Measurements from ENCODE around the gene RNASEH1.

Gene RNASEH1, protein sequence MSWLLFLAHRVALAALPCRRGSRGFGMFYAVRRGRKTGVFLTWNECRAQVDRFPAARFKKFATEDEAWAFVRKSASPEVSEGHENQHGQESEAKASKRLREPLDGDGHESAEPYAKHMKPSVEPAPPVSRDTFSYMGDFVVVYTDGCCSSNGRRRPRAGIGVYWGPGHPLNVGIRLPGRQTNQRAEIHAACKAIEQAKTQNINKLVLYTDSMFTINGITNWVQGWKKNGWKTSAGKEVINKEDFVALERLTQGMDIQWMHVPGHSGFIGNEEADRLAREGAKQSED

DNA sequence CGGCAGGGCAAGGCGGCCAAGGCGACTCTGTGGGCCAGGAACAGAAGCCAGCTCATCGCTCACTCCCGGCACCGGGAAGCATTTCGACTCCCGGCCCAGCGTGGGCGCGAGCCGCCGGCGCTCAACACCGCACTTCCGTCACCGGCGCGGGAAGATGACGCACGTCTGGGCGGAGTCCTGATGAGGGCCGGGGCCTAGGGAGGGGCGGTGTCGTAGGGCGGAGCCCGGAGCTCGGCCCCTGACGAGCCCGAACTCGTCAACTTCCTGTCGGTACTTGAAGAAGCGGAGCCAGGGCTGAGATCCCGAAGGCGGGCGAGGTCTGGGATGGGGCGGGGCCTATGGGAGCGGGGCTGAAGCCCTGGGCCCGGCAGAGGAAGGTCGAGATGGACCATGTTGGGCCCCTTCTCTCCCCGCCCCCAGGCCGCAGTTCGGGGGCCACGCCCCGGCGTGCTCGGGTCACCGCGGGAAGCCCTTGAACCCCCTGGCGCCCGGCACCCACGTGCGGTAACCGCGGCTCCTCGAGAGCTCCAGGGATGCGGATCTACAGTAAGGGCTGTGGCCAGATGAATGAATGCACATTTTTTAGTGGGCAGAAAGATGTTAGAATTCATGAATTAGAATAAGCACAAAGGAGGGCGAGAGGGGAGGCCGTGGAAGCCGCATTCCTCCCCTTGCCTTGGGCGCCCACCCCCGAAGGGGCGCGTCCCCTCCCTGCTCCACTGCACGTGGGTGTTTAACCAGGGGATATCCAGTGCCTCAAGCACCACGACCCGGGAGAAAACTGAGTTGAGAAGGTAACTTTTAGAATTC, at the start of gene RNASEH1:
RNASEH1 (minus strand) TSS at position 129 of the 810 bp plus-strand sequence; CDS start at position 56, 73 bp downstream.
- peak; percentile 96 for FAIRE-seq
- DNase-seq (ENCODE audit: extremely low spot score, insufficient read length, low read depth) = peak; percentile 99

DNA sequence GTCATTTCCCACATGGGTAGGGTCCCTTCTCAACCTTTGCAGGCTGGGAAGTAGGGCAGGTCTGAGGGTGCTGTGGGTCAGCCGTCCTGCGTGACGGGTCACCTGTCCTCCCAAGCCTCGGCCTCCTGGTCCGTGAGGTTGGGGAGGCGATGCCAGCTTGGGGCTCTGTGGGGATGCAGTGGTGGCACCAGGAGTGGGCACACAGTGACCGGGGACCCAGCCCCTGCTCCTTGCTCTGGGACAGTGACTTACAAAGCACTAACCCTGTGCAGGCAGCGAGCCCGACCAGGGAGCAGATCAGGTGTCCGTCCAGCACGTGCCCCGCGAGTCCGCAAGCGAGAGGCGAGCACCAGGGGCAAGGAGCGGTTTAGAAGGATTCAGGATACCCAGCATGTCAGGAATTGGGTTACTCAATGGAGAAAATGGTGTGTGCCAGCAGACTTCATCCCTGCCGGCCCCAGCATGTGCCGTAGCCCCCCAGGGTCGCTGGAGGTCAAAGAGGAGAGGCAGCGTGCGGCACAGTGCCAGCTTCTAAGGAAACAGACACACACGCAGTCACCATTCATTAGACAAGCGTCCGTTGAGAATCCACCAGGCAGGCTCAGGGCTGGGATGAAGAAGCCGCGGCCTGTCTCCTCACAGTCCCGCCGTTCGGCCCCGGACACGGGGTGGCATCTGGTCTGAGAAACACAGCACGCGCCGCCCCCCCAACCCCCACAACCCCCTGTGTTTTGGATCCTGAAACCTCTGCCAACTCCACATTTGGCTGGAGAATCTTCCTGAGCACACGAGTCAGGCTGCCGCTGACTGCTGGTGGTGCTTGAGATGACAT, 48.5 kb upstream of the RNASEH1 start:
- no peak for DNase-seq (ENCODE audit: extremely low spot score, insufficient read length, low read depth)
- FAIRE-seq = no peak

DNA sequence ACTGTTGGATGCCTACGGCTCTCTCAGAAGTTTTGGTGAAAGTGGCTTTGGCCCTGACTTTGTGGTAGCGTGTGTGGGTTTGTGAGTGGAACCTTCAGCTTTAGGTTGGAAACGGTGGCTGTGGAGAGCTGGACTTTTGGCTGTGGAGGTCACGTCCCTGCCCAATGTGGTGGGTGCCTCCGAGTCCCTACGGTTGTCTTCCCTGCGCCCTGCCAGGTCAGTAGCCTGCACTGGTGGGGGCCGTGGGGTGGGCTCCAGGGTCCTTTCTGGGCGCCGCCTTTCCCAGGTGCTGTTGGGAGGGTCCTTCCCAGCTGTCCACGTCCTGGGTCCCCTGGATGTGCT, 47.9 kb upstream of the RNASEH1 start:
- DNase-seq (ENCODE audit: extremely low spot score, insufficient read length, low read depth) (no peak), FAIRE-seq (no peak)

DNA sequence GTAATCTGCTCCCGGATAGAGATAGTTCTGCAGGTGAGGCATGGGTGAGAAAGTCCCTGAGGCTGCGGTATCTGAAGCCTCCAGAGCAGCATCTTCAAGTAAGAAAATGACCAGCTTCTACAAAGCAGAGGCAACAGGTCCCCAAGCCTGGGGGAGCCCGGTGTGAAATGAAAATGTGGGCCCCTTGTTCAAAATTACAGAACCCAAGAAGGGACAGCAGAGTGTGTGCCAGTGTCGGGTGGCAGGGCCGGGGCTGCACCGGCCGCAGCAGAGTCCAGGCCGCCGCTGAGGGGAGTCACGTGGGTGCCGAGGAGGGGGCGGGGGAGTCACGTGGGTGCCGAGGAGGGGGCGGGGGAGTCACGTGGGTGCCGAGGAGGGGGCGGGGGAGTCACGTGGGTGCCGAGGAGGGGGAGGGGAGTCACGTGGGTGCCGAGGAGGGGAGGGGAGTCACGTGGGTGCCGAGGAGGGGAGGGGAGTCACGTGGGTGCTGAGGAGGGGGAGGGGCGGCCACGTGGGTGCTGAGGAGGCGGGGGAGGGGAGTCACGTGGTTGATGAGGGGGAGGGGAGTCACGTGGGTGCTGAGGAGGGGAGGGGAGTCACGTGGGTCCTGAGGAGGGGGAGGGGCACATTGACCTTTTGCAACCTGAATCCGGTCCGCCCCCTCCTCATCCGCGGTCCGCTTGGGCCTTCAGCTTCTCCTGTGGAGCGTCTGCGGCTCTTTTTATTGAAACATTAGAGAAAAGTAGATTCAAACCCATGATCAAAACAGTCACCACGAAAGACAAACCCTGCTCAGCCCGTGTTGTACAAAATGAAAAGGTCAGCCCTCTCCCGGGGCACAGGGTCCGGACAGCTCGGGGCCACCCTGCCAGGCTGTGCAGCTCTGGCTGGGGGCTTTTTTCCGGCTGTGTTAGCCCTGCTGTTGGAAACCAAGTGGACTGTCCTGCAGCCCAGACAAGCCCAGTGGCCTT, 47.1 kb upstream of the RNASEH1 start:
- FAIRE-seq (peak; percentile 68), DNase-seq (ENCODE audit: extremely low spot score, insufficient read length, low read depth) (peak; percentile 39)

DNA sequence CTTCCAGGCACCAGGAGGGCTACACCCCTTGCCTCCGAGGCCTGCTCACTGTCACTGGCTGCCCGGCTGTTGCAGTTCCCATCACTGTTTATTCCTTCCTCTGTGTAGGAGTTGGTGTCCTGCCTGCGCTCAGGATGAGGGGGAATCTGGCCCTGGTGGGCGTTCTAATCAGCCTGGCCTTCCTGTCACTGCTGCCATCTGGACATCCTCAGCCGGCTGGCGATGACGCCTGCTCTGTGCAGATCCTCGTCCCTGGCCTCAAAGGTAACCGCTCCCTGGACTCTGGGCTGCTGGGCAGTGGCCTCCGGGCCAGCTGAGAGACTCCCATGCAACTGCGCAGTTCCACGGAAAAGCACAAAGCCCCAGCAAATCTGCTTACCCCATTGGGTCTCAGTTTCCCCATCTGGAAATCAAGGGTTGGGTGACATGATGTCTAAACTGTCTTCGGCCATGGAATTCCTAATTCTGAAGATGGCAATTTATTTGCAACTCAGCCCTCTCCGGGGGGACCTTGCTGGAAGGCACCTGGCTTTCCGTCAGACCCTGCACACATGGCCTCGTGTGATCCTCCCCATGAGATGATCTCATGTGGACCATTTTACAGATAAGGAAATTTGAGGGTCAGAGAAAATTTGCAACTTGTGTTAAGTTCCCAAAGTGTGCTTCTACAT, 46.2 kb upstream of the RNASEH1 start:
- DNase-seq (ENCODE audit: extremely low spot score, insufficient read length, low read depth) (no peak), FAIRE-seq (no peak)

DNA sequence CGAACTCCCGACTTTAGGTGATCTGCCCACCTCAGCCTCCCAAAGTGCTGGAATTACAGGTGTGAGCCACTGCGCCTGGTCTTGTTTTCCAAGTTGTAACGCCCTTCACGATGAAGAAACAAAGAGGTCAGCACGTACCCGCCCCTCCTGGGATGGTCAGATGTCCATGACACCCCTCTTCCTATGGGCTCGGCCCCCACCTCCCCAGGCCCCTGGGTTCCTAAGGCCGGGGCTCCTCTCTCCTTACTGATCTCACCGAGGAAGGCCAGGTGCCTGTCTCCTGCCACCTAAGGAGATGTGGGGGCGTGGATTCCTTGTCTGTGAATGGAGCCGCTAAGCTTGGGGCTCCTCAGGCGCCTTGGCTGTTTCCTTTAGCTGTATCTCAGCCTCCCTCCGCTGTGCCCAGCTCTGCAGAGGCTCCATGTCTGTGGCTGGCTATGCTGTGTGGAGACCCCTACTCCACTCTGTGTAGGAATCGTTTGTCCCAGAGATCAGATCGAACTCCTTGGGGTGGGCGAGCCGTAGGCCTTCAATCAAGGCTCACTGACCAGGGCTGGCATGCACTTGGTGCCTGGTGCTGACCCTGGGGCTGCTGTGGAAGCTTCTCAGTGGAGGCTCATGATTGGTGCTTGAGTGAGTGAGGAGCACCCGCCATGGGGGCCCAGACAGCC, 45.5 kb upstream of the RNASEH1 start:
- no peak for DNase-seq (ENCODE audit: extremely low spot score, insufficient read length, low read depth)
- FAIRE-seq = no peak

DNA sequence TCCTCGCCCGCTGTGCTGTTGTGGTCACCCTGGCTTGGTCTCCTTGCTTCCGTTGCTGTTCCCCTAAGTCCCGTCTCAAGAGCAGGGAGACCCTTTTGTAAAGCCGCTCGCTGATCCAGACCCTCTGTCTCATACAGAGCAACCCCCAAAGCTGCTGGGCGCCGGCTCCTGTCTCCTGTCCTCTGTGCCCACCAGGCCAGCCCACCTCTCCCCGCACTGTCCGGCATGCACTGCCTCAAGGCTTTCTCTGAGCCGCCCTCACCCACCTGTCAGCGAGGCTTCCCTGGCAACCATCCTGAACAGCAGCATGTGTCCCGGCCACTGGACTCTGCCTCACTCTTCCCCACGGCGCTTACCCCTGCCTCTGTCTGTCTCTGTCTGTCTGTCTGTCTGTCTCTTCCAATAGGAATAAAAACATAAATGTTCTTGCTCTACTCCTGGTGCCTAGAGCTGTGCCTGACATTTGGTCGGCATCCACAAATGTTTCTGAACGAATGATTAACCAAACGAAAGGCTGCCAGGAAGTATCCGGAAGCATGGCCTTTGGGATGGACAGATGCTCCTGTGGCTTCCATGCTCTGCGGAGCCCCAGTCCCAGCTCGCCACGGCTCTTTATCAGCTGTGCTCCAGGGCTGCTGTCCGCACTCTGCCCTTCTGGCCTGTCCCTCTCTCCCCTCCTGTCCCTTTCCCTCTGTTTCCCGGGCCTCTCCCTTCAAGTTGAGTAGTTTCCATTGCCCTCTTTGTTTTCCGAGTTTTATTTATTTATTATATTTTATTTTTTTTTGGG, 44.6 kb upstream of the RNASEH1 start:
- no peak for DNase-seq (ENCODE audit: extremely low spot score, insufficient read length, low read depth)
- no peak for FAIRE-seq

DNA sequence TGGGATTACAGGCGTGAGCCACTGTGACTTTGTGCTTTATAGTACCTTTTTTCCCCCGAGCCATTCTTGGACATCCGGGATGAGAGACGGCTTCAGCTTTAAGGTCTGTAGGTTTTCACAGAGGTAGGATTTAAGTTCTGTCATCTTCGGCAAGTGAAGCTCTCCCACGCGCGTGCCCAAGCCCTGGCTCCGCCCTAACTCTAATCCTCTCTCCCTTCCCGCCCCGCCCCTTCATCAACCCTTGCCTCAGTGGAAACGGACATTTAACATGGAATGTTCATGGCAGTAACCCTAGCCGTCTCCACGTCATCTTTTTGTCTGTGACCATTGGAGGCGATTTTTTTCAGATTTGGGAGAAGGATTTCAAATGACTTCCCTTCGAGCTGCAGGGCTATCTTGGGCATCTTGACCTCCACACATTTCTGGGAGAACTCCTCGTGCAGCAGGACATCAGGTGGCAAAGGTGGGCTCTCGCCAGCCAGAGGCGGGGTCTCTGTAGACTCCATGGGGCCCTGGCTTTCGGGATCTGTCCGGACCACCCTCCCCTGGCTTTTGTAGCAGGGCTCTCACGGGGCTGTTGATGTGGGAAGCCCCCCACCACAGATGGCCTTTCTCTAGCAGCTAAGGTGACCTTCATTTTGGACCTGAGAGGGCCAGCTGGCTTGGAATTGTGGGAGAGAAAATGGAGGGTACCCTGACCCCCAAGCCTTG, 43.6 kb upstream of the RNASEH1 start:
- DNase-seq (ENCODE audit: extremely low spot score, insufficient read length, low read depth) (no peak), FAIRE-seq (no peak)

DNA sequence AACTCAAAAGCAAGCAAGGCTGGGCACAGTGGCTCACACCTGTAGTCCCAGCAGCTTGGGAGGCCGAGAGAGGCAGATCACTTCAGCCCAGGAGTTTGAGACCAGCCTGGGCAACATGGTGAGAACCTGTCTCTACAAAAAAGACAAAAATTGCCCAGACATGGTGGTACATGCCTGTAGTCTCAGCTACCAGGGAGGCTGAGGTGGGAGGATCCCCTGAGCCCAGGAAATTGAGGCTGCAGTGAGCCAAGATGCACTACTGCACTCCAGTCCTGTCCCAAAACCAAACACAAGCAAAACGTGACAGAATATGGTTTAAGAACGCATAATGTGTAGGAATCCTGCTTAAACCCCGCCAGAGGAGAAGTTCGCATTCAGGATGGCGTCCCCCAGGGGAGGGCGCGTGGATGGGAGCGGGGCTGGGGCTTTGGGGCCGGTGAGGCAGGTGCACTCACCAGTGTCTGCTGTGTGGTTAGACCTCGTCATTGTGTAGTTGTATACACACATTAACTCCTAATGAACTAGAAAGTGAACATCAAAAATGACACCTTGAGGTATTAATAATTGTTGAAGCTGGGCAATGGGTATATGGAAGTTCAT, 42.2 kb upstream of the RNASEH1 start:
- DNase-seq (ENCODE audit: extremely low spot score, insufficient read length, low read depth) (no peak), FAIRE-seq (no peak)

DNA sequence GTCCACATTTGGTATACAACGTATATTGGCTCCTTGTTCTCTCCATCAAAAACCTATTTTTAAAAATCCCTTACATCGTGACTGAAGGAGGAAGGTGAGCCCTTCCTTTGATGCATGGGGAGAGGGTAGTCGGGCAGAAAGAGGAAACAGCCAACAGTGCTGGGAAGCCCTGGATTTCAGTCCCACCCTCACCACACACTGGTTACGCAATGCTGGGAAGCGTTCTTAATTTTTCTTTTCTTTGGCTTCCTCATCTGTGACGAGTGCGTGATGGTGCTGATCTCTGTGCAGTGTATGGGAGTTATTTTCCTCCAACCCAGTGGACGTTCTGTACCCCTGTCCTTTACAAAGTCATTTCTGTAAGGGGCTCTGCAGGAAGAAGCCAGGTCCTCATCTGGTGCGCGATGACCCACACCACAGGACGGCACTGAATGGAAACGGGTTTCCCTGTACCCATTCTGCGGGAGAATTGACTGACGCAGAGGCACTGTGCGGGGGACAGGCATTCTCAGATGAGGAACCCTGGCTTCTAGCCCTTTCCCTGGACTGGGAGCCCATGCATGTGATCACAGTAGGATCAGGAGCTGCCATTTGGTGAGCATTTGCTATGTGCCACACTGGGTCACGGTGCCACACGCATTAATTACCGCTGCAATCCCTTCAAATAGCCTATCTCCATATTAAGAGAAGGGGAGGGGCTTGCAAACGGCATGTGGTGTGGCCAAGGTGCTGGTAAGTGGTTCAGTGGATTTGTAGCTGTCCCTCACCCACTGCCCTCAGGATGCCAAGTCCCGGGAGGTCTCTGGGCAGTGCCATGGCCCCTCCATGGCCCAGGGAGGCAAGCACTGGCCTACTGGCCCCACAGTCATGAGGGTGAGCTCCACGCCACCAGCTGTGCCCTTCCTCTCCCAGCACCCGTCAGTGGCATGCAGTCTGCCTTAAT, 41.0 kb upstream of the RNASEH1 start:
- FAIRE-seq = no peak

DNA sequence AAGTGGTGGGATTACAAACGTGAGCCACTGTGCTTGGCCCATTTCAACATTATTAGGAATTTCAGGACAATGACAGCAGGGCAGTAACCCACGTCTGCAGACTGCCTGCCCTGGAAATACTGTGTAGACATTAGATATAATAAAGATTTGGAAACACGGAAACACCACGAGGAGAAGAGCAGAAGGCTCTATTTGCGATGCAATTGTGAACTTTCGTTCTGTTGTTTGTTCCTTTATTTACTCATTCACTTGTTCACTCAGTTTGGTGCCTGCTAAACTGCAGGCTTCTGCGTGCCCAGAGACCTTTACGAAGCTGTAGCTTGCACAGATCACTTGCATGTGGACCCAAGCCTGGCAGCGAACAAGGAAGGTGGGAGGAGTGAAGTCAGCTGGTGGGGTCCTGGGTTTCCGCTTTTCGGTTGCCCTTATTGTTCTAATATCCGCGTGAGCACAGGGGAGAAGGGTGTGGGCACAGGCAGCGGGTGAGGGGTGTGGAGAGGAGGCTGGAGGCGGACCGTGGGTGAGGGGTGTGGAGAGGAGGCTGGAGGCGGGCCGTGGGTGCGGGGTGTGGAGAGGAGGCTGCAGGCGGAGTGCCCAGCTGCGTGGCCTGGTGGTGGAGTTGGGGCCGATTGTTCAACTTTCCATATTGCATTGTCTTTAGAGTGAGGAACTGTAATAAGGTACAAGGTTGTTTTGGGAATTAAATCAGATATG, 40.2 kb upstream of the RNASEH1 start:
- DNase-seq (ENCODE audit: extremely low spot score, insufficient read length, low read depth) = no peak

More for the DNA sequence above, 41.0 kb upstream of the RNASEH1 start:
- DNase-seq (ENCODE audit: extremely low spot score, insufficient read length, low read depth) = no peak

DNA sequence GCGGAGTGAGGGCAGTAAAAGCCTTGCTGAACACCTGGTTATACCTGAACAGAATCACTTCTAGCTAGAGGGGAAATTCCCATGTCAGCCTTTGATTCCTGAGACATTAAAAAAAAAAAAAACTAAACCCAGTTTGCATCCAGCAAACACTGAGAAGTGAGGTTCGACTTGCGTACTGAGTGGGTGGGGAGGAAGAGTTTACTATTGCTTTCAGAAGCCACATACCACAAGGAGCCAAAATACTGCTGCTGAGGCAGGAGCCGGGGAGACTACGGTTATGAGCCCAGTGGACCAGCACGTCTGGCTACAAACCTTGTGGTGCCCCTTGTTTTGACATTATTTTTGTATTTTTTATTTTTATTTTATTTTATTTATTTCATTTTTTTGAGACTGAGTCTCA, 39.4 kb upstream of the RNASEH1 start:
- FAIRE-seq (no peak), DNase-seq (ENCODE audit: extremely low spot score, insufficient read length, low read depth) (no peak)

More for the DNA sequence above, 40.2 kb upstream of the RNASEH1 start:
- FAIRE-seq = no peak

DNA sequence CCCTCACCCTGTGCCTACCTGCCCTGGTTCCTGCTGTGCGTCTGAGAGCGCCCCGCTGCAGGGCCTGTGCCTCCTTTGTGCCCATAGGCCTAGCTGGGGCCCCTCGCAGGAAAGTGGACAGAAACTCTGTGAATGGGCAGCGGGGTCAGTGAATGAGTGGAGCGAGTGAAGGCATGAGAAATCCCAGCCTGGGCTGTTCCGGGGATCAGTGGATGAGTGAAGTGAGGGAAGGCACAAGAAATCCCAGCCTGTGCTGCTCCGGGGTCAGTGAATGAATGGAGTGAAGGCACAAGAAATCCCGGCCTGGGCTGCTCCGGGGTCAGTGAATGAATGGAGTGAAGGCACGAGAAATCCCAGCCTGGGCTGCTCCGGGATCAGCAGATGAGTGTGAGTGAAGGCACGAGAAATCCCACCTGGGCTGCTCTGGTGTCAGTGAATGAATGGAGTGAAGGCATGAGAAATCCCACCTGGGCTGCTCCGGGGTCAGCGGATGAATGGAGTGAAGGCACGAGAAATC, 38.8 kb upstream of the RNASEH1 start:
- FAIRE-seq (no peak), DNase-seq (ENCODE audit: extremely low spot score, insufficient read length, low read depth) (no peak)

DNA sequence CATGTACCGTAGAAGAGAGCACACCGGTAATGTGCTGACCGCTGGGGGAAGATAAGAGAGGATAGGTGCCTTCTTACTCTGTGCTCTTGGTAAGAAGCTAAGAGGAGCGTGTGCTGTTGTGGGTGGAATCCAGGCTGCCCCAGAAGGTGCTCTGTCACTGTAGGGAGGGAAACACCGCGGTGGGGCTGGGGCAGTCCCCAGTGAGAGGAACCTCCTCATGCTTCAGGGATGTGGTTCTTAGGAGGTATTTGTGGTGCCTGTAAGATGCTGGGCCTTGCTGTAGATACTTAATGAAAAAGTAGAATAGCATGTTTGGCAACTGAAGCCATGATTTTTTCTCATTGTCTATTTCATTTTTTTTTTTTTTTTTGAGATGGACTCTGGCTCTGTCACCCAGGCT, 37.9 kb upstream of the RNASEH1 start:
- no peak for FAIRE-seq
- no peak for DNase-seq (ENCODE audit: extremely low spot score, insufficient read length, low read depth)

DNA sequence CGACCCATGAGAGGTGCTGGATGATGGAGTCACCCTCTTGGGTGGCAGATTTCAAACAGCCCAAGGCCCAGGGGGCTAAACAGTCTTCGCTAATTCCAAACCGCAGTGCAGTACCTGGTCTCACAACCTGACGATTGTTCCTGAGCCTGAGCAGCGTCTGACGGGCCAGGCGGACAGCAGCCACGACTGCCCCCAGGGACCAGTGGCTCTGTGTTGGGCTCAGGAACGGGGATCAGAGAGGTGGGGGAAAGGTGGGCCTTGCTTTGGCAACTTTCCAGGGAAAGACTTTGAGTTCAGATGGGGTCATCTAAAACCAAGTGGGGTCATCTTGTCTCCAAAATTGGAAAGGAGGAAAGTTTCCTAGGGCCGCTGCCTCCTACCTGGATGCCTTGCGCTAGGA, 37.3 kb upstream of the RNASEH1 start:
- DNase-seq (ENCODE audit: extremely low spot score, insufficient read length, low read depth) = no peak

More for the DNA sequence above, 37.3 kb upstream of the RNASEH1 start:
- FAIRE-seq = no peak

Data from GM18507 (cell line).